HepG2 (cell line): ENCODE results near the gene NTM.

Experiments
- CEBPZ ChIP-seq: IDR thresholded peaks from 2 replicates; pipeline ENCODE4 v1.6.1; 2012; ENCODE audit warnings: low read length, improper control_type of control experiment
- CTCF ChIP-seq: sonication (generic); formaldehyde crosslinking; IDR thresholded peaks from 2 replicates; pipeline ENCODE4 v1.5.0; 2020; ENCODE audit warnings: mild to moderate bottlenecking, missing genetic modification reagents, moderate library complexity
- SMAD3 ChIP-seq: sonication (generic); formaldehyde crosslinking; IDR thresholded peaks from 2 replicates; pipeline ENCODE4 v1.4.0; 2020; ENCODE audit warnings: missing genetic modification reagents

- TF ChIP-seq SMAD3 (CRISPR knock-in tag) (no peak), CTCF (CRISPR knock-in tag) (no peak), CEBPZ (no peak)
Measured at GRCh38 chr11:131560287-131560686, 189.9 kb downstream of the NTM start.
